Sigmoid colon (tissue), 4 donors: ENCODE measurements around the gene RAB26.

Experiments used
- EP300 ChIP-seq, 4 donors: sonication (generic); formaldehyde crosslinking; IDR thresholded peaks; one replicate each; pipeline ENCODE4 v1.6.1; 2017; ENCODE audit warnings: antibody characterized with exemption in 4 of 4
- POLR2A ChIP-seq, 2 donors: fragments of 450-650 bp; IDR thresholded peaks; one replicate each; pipeline ENCODE4 v1.6.1; 2016; ENCODE audit warnings: antibody characterized with exemption in 2 of 2, mild to moderate bottlenecking in 2 of 2, moderate library complexity in 2 of 2
- POLR2AphosphoS5 ChIP-seq, 4 donors: sonication (generic); formaldehyde crosslinking; IDR thresholded peaks; one replicate each; pipeline ENCODE4 v1.6.1; 2017; ENCODE audit warnings: antibody characterized with exemption in 4 of 4
- TF ChIP-seq, protein P1 (sequence below), 4 experiments: fragments of 450-650 bp in 3 of 4; fragments of 200-600 bp in 1 of 4; IDR thresholded peaks; one replicate each; pipeline ENCODE4 v1.5.1; 2016 to 2019; ENCODE audit warnings: antibody characterized with exemption in 4 of 4, mild to moderate bottlenecking in 3 of 4, moderate library complexity in 2 of 4

DNA sequence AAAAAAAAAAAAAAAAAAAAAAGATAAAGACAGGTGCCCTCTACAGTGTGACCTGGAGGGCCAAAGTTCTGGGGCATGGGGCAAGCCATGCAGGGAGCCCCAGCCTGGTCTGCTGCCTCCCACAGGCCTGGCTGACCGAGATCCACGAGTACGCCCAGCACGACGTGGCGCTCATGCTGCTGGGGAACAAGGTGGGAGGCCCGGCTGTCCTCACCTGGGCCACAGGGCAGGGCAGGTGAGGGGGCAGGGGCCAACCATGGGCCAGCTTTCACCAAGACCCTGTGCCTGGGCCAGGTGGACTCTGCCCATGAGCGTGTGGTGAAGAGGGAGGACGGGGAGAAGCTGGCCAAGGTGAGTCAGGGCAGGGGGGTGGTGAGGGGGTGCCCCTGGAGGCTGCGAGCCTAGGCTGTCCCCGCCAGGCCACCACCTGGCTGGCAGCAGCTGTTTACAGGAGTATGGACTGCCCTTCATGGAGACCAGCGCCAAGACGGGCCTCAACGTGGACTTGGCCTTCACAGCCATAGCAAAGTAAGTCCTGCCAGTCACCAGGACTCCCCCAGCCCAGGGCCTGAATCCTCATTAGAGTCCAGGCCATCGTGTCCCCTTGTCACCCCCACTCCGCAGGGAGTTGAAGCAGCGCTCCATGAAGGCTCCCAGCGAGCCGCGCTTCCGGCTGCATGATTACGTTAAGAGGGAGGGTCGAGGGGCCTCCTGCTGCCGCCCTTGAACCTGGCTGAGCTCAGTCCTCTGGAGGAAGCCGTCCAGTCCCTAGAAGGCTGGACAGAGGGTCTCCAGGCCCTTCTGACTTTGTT is 4.5 kb downstream of the RAB26 start:
- TF ChIP-seq, protein P1, sequence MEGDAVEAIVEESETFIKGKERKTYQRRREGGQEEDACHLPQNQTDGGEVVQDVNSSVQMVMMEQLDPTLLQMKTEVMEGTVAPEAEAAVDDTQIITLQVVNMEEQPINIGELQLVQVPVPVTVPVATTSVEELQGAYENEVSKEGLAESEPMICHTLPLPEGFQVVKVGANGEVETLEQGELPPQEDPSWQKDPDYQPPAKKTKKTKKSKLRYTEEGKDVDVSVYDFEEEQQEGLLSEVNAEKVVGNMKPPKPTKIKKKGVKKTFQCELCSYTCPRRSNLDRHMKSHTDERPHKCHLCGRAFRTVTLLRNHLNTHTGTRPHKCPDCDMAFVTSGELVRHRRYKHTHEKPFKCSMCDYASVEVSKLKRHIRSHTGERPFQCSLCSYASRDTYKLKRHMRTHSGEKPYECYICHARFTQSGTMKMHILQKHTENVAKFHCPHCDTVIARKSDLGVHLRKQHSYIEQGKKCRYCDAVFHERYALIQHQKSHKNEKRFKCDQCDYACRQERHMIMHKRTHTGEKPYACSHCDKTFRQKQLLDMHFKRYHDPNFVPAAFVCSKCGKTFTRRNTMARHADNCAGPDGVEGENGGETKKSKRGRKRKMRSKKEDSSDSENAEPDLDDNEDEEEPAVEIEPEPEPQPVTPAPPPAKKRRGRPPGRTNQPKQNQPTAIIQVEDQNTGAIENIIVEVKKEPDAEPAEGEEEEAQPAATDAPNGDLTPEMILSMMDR (IDR thresholded peaks at IDR 0.05) = no peak
- TF ChIP-seq EP300 (IDR thresholded peaks at IDR 0.05) (no peak), POLR2A (IDR thresholded peaks at IDR 0.05) (no peak), POLR2AphosphoS5 (IDR thresholded peaks at IDR 0.05) (no peak)
